PC-9 (cell line): ENCODE data around the gene LTO1. TPM values are rescaled to one million over a fixed set of nuclear protein-coding genes. Genes with fewer than 3 reads are reported as not detected.

Experiments used
- BruUV-seq: library from RNA; stranded (reverse); fragments of 400-500 nt; replicated peaks from 2 replicates; lab custom pipeline; 2021; lab: Mats Ljungman, UMichigan
- CTCF ChIA-PET: fragments of 300-600 bp; sonication (Branson Sonifier 250); formaldehyde crosslinking; loops from one replicate; lab custom pipeline; 2022; ENCODE audit warnings: antibody characterized with exemption; lab: Charles Lee
- POLR2A ChIA-PET: fragments of 300-600 bp; sonication (Branson Sonifier 250); formaldehyde crosslinking; loops from one replicate; lab custom pipeline; 2022; ENCODE audit warnings: antibody characterized with exemption; ENCODE audit not compliant: unreplicated experiment; lab: Charles Lee
- DNase-seq, 2 experiments: peaks; one replicate each; pipeline versions ENCODE4 v3.0.0 to v3.0.0-alpha.2; 2015 to 2022; ENCODE audit warnings: mixed read lengths in 1 of 2
- H2AFZ ChIP-seq: fragments of 200-600 bp; sonication (generic); 2 replicates; pipeline ENCODE4 v1.8.1; 2017; ENCODE audit warnings: antibody characterized with exemption
- H3F3A ChIP-seq: fragments of 200-600 bp; sonication (generic); 2 replicates; pipeline ENCODE4 v1.8.1; 2017; ENCODE audit warnings: antibody characterized with exemption, mild to moderate bottlenecking, low read depth; ENCODE audit not compliant: insufficient read depth
- H3K27ac ChIP-seq: fragments of 200-600 bp; sonication (generic); 2 replicates; pipeline ENCODE4 v1.6.1; 2016; ENCODE audit warnings: mixed run types
- H3K27me3 ChIP-seq: fragments of 200-600 bp; sonication (generic); 2 replicates; pipeline ENCODE4 v1.6.1; 2016; ENCODE audit warnings: low read depth, mixed run types; ENCODE audit not compliant: insufficient read depth
- H3K36me3 ChIP-seq: fragments of 200-600 bp; sonication (generic); 2 replicates; pipeline ENCODE4 v1.6.1; 2016; ENCODE audit warnings: low read depth, mixed run types
- H3K4me1 ChIP-seq: fragments of 200-600 bp; sonication (generic); replicated peaks from 2 replicates; pipeline ENCODE4 v1.6.1; 2016; ENCODE audit warnings: mixed run types; ENCODE audit not compliant: insufficient read depth
- H3K4me2 ChIP-seq: fragments of 200-600 bp; sonication (generic); 2 replicates; pipeline ENCODE4 v1.6.1; 2017; ENCODE audit warnings: mixed run types
- H3K4me3 ChIP-seq: fragments of 200-600 bp; sonication (generic); 2 replicates; pipeline ENCODE4 v1.6.1; 2016; ENCODE audit warnings: mixed run types
- H3K79me2 ChIP-seq: fragments of 200-600 bp; sonication (generic); 2 replicates; pipeline ENCODE4 v1.6.1; 2017; ENCODE audit warnings: low read depth, mixed run types
- H3K9me2 ChIP-seq: fragments of 200-600 bp; sonication (generic); 2 replicates; pipeline ENCODE4 v1.8.1; 2017; ENCODE audit warnings: mild to moderate bottlenecking; ENCODE audit not compliant: insufficient read depth
- H3K9me3 ChIP-seq: fragments of 200-600 bp; sonication (generic); 2 replicates; pipeline ENCODE4 v1.8.1; 2016; ENCODE audit warnings: low read depth; ENCODE audit not compliant: insufficient read depth
- H4K20me1 ChIP-seq: fragments of 200-600 bp; sonication (generic); 2 replicates; pipeline ENCODE4 v1.8.1; 2017; ENCODE audit not compliant: insufficient read depth
- EZH2 ChIP-seq: fragments of 200-600 bp; sonication (generic); IDR thresholded peaks from 2 replicates; pipeline ENCODE4 v1.8.0; 2017; ENCODE audit warnings: antibody characterized with exemption, low read depth
- intact Hi-C: fragments of 100-400 bp; cut with micrococcal nuclease; formaldehyde crosslinking; loops from one replicate; pipeline ENCODE4 v1.10.0; 2022; ENCODE audit not compliant: unreplicated experiment
- total RNA-seq: library from RNA; stranded (reverse); gene quantifications from 2 replicates; pipeline ENCODE4 v1.2.3, GENCODE V29; 2021
- TF ChIP-seq, protein P1 (sequence below): fragments of 200-600 bp; sonication (generic); conservative IDR thresholded peaks from 2 replicates; pipeline ENCODE4 v1.6.1; 2017; ENCODE audit warnings: mixed run types, antibody characterized with exemption, mild to moderate bottlenecking, moderate library complexity

The LTO1 gene
- total RNA-seq, 1 experiment from 2014 or later = 41.1 TPM

DNA sequence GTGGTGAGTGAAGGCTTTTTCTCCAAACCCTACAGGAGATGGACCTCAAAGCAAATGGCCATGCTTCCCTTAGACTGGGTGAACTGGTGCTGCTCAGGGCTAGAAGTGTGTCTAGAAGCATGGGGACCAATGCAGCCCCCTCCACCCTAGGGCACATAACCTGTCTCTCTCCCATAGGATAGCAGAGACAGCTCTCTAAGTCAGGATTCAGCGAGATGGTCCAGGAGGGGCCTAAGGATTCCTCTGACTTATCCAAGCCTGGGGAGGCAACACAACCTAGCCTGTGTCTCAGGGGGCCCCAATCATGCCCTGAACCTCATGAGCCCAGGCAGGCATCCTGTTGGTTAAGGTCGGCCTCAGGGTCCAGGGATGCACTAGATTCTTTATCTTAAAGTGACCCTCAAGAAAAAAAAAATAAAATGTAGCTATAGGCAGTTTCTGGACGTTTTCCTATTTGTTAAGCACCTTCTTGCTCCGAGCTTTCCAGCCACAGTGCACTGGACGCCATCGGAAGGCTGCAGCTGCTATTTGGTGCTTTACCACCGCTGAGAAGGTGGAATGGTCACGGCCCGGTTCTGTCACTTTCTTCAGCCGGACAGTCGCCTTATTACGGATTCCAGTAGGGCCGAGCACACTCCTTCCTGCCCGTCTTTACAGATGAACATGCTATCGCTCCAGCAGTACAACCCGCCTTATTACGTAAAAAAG lies 39.2 kb downstream of the LTO1 start:
- CTCF ChIA-PET = interaction anchor here (0.6 to 1.0 kb wide), 3 partner anchors 119 to 171 kb away, joined by 3 to 4 read pairs (median 3); no protein-coding TSS in a partner anchor

DNA sequence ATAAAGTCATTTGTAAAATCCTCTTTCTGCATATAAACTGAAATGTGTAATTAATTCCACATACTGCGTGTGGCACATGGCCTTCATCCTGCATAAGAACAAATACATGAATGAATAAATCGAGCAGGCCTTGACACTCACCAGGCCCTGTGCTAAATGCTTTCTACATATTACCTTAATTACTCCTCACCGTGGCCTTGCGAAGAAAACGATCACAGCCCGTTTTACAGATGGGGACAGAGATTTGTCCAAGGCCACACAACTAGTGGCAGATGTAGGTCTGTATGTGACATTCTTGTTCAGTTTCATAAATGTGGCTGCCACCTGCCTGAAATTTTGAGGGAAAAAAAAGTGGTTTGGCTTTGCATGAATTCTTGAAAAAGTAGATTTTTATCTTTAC lies 40.0 kb downstream of the LTO1 start:
- ChIA-PET POLR2A (interaction anchor here (0.5 kb wide), 1 partner anchor 138 kb away, joined by 3 read pairs; no protein-coding TSS in a partner anchor), CTCF (no interaction called here)
- H3K4me3 ChIP-seq = no peak overlapping the region
- no peaks in the 10 kb centered on the region for H3K27me3 ChIP-seq
- H4K20me1 ChIP-seq = no peaks in the 10 kb centered on the region
- H3K9me3 ChIP-seq = peaks cover 2% of the 10 kb centered on the region; the same call in 1 of the 2 replicates
- peaks cover 16% of the 10 kb centered on the region for H3K79me2 ChIP-seq
- no peaks in the 10 kb centered on the region for H3K36me3 ChIP-seq
- no peaks in the 10 kb centered on the region for H3K9me2 ChIP-seq
- H3K27ac ChIP-seq = no peak overlapping the region
- no peak overlapping the region for H2AFZ ChIP-seq
- peaks cover 22% of the 10 kb centered on the region; the same call in 1 of the 2 replicates for H3K4me1 ChIP-seq
- DNase-seq = no peak
- peaks cover 31% of the 10 kb centered on the region for H3F3A ChIP-seq
- BruUV-seq = no TSS peak
- intact Hi-C loops = loop anchor here (5.0 kb wide), 1 partner anchor 93 kb away; no protein-coding TSS in a partner anchor
- TF ChIP-seq, protein P1, sequence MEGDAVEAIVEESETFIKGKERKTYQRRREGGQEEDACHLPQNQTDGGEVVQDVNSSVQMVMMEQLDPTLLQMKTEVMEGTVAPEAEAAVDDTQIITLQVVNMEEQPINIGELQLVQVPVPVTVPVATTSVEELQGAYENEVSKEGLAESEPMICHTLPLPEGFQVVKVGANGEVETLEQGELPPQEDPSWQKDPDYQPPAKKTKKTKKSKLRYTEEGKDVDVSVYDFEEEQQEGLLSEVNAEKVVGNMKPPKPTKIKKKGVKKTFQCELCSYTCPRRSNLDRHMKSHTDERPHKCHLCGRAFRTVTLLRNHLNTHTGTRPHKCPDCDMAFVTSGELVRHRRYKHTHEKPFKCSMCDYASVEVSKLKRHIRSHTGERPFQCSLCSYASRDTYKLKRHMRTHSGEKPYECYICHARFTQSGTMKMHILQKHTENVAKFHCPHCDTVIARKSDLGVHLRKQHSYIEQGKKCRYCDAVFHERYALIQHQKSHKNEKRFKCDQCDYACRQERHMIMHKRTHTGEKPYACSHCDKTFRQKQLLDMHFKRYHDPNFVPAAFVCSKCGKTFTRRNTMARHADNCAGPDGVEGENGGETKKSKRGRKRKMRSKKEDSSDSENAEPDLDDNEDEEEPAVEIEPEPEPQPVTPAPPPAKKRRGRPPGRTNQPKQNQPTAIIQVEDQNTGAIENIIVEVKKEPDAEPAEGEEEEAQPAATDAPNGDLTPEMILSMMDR = no peak
- no peak for TF ChIP-seq EZH2
- peak overlapping the region; percentile 86; the same call in 1 of the 2 replicates for H3K4me2 ChIP-seq

More for the DNA sequence above, 39.2 kb downstream of the LTO1 start:
- DNase-seq = no peak
- peaks cover 22% of the 10 kb centered on the region; the same call in 1 of the 2 replicates for H3K4me1 ChIP-seq
- H2AFZ ChIP-seq = peak overlapping the region; percentile 81
- H3K27me3 ChIP-seq = no peaks in the 10 kb centered on the region
- H3K9me2 ChIP-seq = no peaks in the 10 kb centered on the region
- H3K9me3 ChIP-seq = no peaks in the 10 kb centered on the region
- peaks cover 22% of the 10 kb centered on the region for H3K79me2 ChIP-seq
- no peaks in the 10 kb centered on the region for H3K36me3 ChIP-seq
- intact Hi-C loops = loop anchor here (5.0 kb wide), 1 partner anchor 94 kb away; no protein-coding TSS in a partner anchor
- BruUV-seq = no TSS peak
- POLR2A ChIA-PET = interaction anchor here (0.7 kb wide), 1 partner anchor 371 kb away, joined by 4 read pairs; no protein-coding TSS in a partner anchor
- H3K4me2 ChIP-seq = peak overlapping the region; percentile 86
- H3K27ac ChIP-seq = peak overlapping the region; percentile 93; the same call in 1 of the 2 replicates
- no peak for TF ChIP-seq EZH2
- TF ChIP-seq, protein P1 = no peak
- H3F3A ChIP-seq = peaks cover 32% of the 10 kb centered on the region
- peak overlapping the region; percentile 99 for H3K4me3 ChIP-seq
- no peaks in the 10 kb centered on the region for H4K20me1 ChIP-seq

DNA sequence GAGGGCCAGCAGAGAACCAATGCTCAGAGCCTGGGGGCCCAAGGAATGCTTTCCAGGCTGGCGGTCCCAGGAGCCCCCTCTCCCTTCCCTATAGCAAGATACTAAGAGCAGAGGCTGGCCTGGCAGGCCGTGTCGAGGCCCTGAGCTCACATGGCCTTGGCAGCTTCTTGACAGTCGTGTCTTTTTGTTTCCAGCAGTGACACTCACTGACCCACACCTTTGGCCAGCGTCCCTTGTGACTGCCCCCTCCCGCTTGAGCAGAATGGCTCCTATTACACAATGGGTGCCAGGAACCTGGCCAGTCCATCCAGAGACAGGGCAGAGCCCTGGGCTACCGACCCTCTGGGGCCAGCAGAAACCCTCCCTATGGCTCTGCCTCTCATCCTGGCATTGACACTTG lies 40.6 kb downstream of the LTO1 start:
- CTCF ChIA-PET = no interaction called here
- Histone ChIP-seq H3K9me3 (peaks cover 8% of the 10 kb centered on the region; the same call in 1 of the 2 replicates), H3K27ac (no peak overlapping the region), H4K20me1 (no peaks in the 10 kb centered on the region), H3K27me3 (no peaks in the 10 kb centered on the region), H3K9me2 (no peaks in the 10 kb centered on the region), H3K4me3 (no peak overlapping the region), H3K4me2 (no peak overlapping the region), H3K36me3 (no peaks in the 10 kb centered on the region), H3F3A (peaks cover 26% of the 10 kb centered on the region), H2AFZ (no peak overlapping the region), H3K4me1 (peaks cover 22% of the 10 kb centered on the region; the same call in 1 of the 2 replicates), H3K79me2 (peaks cover 10% of the 10 kb centered on the region)
- intact Hi-C loops = no loop called here
- no peak for TF ChIP-seq EZH2
- TF ChIP-seq, protein P1 = no peak
- DNase-seq = peak in 1 of 2 experiments; percentile 13
- POLR2A ChIA-PET = interaction anchor here (0.5 kb wide), 1 partner anchor 138 kb away, joined by 3 read pairs; no protein-coding TSS in a partner anchor
- BruUV-seq = no TSS peak
